ENCODE results near the gene SRA1. TPM values are rescaled to one million over a fixed set of nuclear protein-coding genes. Genes with fewer than 3 reads are reported as not detected.

Gene SRA1
- total RNA-seq, 1 experiment from 2014 or later, result 37.8 TPM

- TF ChIP-seq, protein P1, sequence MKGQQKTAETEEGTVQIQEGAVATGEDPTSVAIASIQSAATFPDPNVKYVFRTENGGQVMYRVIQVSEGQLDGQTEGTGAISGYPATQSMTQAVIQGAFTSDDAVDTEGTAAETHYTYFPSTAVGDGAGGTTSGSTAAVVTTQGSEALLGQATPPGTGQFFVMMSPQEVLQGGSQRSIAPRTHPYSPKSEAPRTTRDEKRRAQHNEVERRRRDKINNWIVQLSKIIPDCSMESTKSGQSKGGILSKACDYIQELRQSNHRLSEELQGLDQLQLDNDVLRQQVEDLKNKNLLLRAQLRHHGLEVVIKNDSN (CRISPR knock-in tag; IDR thresholded peaks at IDR 0.05), result peak; percentile 90
- TF ChIP-seq, protein P2, sequence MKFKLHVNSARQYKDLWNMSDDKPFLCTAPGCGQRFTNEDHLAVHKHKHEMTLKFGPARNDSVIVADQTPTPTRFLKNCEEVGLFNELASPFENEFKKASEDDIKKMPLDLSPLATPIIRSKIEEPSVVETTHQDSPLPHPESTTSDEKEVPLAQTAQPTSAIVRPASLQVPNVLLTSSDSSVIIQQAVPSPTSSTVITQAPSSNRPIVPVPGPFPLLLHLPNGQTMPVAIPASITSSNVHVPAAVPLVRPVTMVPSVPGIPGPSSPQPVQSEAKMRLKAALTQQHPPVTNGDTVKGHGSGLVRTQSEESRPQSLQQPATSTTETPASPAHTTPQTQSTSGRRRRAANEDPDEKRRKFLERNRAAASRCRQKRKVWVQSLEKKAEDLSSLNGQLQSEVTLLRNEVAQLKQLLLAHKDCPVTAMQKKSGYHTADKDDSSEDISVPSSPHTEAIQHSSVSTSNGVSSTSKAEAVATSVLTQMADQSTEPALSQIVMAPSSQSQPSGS (CRISPR knock-in tag; IDR thresholded peaks at IDR 0.05; ENCODE audit: borderline replicate concordance, low read depth), result no peak; the same call in 1 of the 2 replicates
- no peak for TF ChIP-seq JAZF1 (CRISPR knock-in tag; IDR thresholded peaks at IDR 0.05)
- no peak for TF ChIP-seq NFYB (CRISPR knock-in tag; conservative IDR thresholded peaks at IDR 0.05; ENCODE audit: low read depth)
- no peak for TF ChIP-seq ATF1 (CRISPR knock-in tag; IDR thresholded peaks at IDR 0.05)
- TF ChIP-seq, protein P3, sequence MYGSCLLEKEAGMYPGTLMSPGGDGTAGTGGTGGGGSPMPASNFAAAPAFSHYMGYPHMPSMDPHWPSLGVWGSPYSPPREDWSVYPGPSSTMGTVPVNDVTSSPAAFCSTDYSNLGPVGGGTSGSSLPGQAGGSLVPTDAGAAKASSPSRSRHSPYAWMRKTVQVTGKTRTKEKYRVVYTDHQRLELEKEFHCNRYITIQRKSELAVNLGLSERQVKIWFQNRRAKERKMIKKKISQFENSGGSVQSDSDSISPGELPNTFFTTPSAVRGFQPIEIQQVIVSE (CRISPR knock-in tag; IDR thresholded peaks at IDR 0.05; ENCODE audit: borderline replicate concordance), result no peak
- TF ChIP-seq ZNF317 (CRISPR knock-in tag; IDR thresholded peaks at IDR 0.05; ENCODE audit: borderline replicate concordance, low read depth), result no peak
- TF ChIP-seq SMAD4 (CRISPR knock-in tag; IDR thresholded peaks at IDR 0.05), result no peak
- TF ChIP-seq SMAD3 (CRISPR knock-in tag; IDR thresholded peaks at IDR 0.05; ENCODE audit: borderline replicate concordance), result no peak; the same call in 1 of the 2 replicates
- no peak for TF ChIP-seq AR (CRISPR knock-in tag; IDR thresholded peaks at IDR 0.05)
- TF ChIP-seq, protein P4, sequence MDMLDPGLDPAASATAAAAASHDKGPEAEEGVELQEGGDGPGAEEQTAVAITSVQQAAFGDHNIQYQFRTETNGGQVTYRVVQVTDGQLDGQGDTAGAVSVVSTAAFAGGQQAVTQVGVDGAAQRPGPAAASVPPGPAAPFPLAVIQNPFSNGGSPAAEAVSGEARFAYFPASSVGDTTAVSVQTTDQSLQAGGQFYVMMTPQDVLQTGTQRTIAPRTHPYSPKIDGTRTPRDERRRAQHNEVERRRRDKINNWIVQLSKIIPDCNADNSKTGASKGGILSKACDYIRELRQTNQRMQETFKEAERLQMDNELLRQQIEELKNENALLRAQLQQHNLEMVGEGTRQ (CRISPR knock-in tag; IDR thresholded peaks at IDR 0.05), result peak; percentile 89
- no peak for TF ChIP-seq CREB1 (CRISPR knock-in tag; IDR thresholded peaks at IDR 0.05)
- TF ChIP-seq ZNF425 (CRISPR knock-in tag; conservative IDR thresholded peaks at IDR 0.05), result no peak
- 0 out of 2 replicates have a peak, but pooled peaks have one; percentile 65 for TF ChIP-seq ARID4B (CRISPR knock-in tag; IDR thresholded peaks at IDR 0.05; ENCODE audit: borderline replicate concordance)
- TF ChIP-seq RELA (CRISPR knock-in tag; IDR thresholded peaks at IDR 0.05; ENCODE audit: borderline replicate concordance), result 0 out of 2 replicates have a peak, but pooled peaks have one; percentile 62
- TF ChIP-seq HMGA2 (CRISPR knock-in tag; IDR thresholded peaks at IDR 0.05), result no peak
- TF ChIP-seq MLX (CRISPR knock-in tag; IDR thresholded peaks at IDR 0.05), result no peak
- peak; percentile 99 for TF ChIP-seq FOXK1 (CRISPR knock-in tag; IDR thresholded peaks at IDR 0.05)
Observed at GRCh38 chr5:140547508-140548299, 9.6 kb downstream of the SRA1 start, which contains the start of gene EIF4EBP3 (continued).
